Endothelial cell of umbilical vein (primary cell): Measurements from ENCODE around the gene CNOT1. TPM values are rescaled to one million over a fixed set of nuclear protein-coding genes. Genes with fewer than 3 reads are reported as not detected.

Source experiments
- BruUV-seq: library from RNA; stranded (reverse); fragments of 400-500 nt; replicated peaks from 2 replicates; lab custom pipeline; 2021; lab: Mats Ljungman, UMichigan
- CTCF ChIA-PET: fragments of 300-600, 350-600 bp; sonication (Branson Sonifier 250); formaldehyde crosslinking; loops from one replicate; lab custom pipeline; 2021; ENCODE audit warnings: antibody characterized with exemption, inconsistent platforms; lab: Charles Lee
- POLR2A ChIA-PET: fragments of 300-600, 350-600 bp; sonication (Branson Sonifier 250); formaldehyde crosslinking; loops from one replicate; lab custom pipeline; 2021; ENCODE audit warnings: antibody characterized with exemption, inconsistent platforms; lab: Charles Lee
- DNase-seq: peaks from one replicate; pipeline ENCODE4 v3.0.0-alpha.2; 2011; ENCODE audit warnings: low read depth, low spot score
- FAIRE-seq: peaks from 2 replicates; lab custom pipeline; 2011; peaks lifted over from hg19 to GRCh38; lab: Jason Lieb, UNC
- H2AFZ ChIP-seq: 2 replicates; pipeline ENCODE4 v1.6.0; 2012; ENCODE audit warnings: low read depth, low read length, control low read depth, inconsistent platforms
- H3K27ac ChIP-seq: 2 replicates; pipeline ENCODE4 v1.5.1; 2011; ENCODE audit warnings: low read depth, mild to moderate bottlenecking, control low read depth, low read length, moderate library complexity; ENCODE audit not compliant: insufficient read depth
- H3K27me3 ChIP-seq, 2 experiments: 2 replicates each; pipeline versions ENCODE4 v1.6.0 to v1.6.1; 2011; ENCODE audit warnings: low read length in 2 of 2, mixed read lengths in 1 of 2; ENCODE audit not compliant: control insufficient read depth in 2 of 2, insufficient read depth in 2 of 2
- H3K36me3 ChIP-seq, 2 experiments: 2 replicates in 1 of 2; 3 replicates in 1 of 2; pipeline ENCODE4 v1.5.1; 2011; ENCODE audit warnings: low read length in 2 of 2, mild to moderate bottlenecking in 1 of 2, moderate library complexity in 1 of 2; ENCODE audit not compliant: control insufficient read depth in 2 of 2, insufficient read depth in 2 of 2; ENCODE audit errors: extremely low read depth in 1 of 2
- H3K4me1 ChIP-seq: 3 replicates; pipeline ENCODE4 v1.5.1; 2011; ENCODE audit warnings: mild to moderate bottlenecking, low read length; ENCODE audit not compliant: control insufficient read depth, insufficient read depth; ENCODE audit errors: extremely low read depth
- H3K4me2 ChIP-seq: 2 replicates; pipeline ENCODE4 v1.6.1; 2011; ENCODE audit warnings: low read length, control low read depth, mixed read lengths; ENCODE audit not compliant: insufficient read depth
- H3K4me3 ChIP-seq, 3 experiments: fragments of 200-600 bp in 1 of 3; sonication (generic), shearing (Covaris generic) in 1 of 3; replicated peaks in 1 of 3; 2 replicates each; pipeline ENCODE4 v1.5.1; 2011 to 2016; ENCODE audit warnings: control low read depth in 3 of 3, low read length in 3 of 3, mild to moderate bottlenecking in 2 of 3, inconsistent platforms in 1 of 3, low read depth in 1 of 3, moderate library complexity in 1 of 3; ENCODE audit not compliant: insufficient read depth in 1 of 3
- H3K79me2 ChIP-seq: 2 replicates; pipeline ENCODE4 v1.6.0; 2012; ENCODE audit warnings: low read length, inconsistent platforms; ENCODE audit not compliant: control insufficient read depth, insufficient read depth
- H3K9ac ChIP-seq: replicated peaks from 2 replicates; pipeline ENCODE3; 2011; ENCODE audit warnings: low read length, control low read depth; ENCODE audit not compliant: insufficient read depth; ENCODE audit errors: extremely low read depth
- H3K9me1 ChIP-seq: replicated peaks from 3 replicates; pipeline ENCODE4 v1.6.0; 2011; ENCODE audit warnings: mild to moderate bottlenecking, low read length; ENCODE audit not compliant: control insufficient read depth, insufficient read depth; ENCODE audit errors: extremely low read depth
- H3K9me3 ChIP-seq: replicated peaks from 2 replicates; pipeline ENCODE4 v1.5.1; 2012; ENCODE audit warnings: low read length, inconsistent platforms; ENCODE audit not compliant: control insufficient read depth, insufficient read depth
- H4K20me1 ChIP-seq: replicated peaks from 2 replicates; pipeline ENCODE3; 2011; ENCODE audit warnings: mild to moderate bottlenecking, low read length; ENCODE audit not compliant: control insufficient read depth, insufficient read depth; ENCODE audit errors: extremely low read depth
- CTCF ChIP-seq, 2 donors: IDR thresholded peaks; 1 replicate in 1 of 2; 2 replicates in 1 of 2; pipeline ENCODE4 v1.5.1; 2011; ENCODE audit warnings: low read length in 2 of 2, mild to moderate bottlenecking in 2 of 2, moderate library complexity in 2 of 2, control low read depth in 1 of 2, inconsistent platforms in 1 of 2, low read depth in 1 of 2; ENCODE audit not compliant: insufficient read depth in 1 of 2; ENCODE audit errors: extremely low read depth in 1 of 2
- EZH2 ChIP-seq: IDR thresholded peaks from 2 replicates; pipeline ENCODE4 v1.6.1; 2012; ENCODE audit warnings: borderline replicate concordance, low read depth, mild to moderate bottlenecking, moderate library complexity, low read length, inconsistent platforms; ENCODE audit not compliant: severe bottlenecking
- FOS ChIP-seq: IDR thresholded peaks from 2 replicates; pipeline ENCODE4 v1.6.1; 2011; ENCODE audit warnings: mild to moderate bottlenecking, low read length, moderate library complexity, borderline replicate concordance; ENCODE audit not compliant: insufficient read depth
- GATA2 ChIP-seq: IDR thresholded peaks from 2 replicates; pipeline ENCODE4 v1.7.0; 2011; ENCODE audit warnings: low read depth, mild to moderate bottlenecking, moderate library complexity, mixed read lengths, low read length; ENCODE audit not compliant: insufficient read length, insufficient read depth
- JUN ChIP-seq: IDR thresholded peaks from 2 replicates; pipeline ENCODE4 v1.6.1; 2011; ENCODE audit warnings: borderline replicate concordance, low read depth; ENCODE audit not compliant: insufficient read length, insufficient read depth
- MAX ChIP-seq: IDR thresholded peaks from 2 replicates; pipeline ENCODE4 v1.6.1; 2011; ENCODE audit not compliant: insufficient read depth, insufficient read length
- MYC ChIP-seq: IDR thresholded peaks from one replicate; pipeline ENCODE4 v1.6.1; 2011; ENCODE audit warnings: mild to moderate bottlenecking, low read depth, low read length
- POLR2A ChIP-seq: IDR thresholded peaks from 2 replicates; pipeline ENCODE4 v1.6.1; 2012; ENCODE audit warnings: low read depth, mild to moderate bottlenecking, control low read depth, low read length
- POLR2AphosphoS5 ChIP-seq: IDR thresholded peaks from 2 replicates; pipeline ENCODE4 v1.6.1; 2012; ENCODE audit warnings: low read depth, mild to moderate bottlenecking, control low read depth, low read length, moderate library complexity; ENCODE audit not compliant: insufficient read depth
- dilution Hi-C: fragments of 300-500 bp; cut with MboI; formaldehyde crosslinking; loops from one replicate; pipeline ENCODE4 v1.15.0; 2019; ENCODE audit warnings: low sequenced_read_pairs; ENCODE audit not compliant: extremely low pct_ligation_motif_present
- intact Hi-C: fragments of 100-400 bp; cut with micrococcal nuclease; formaldehyde crosslinking; loops from one replicate; pipeline ENCODE4 v1.10.0; 2022
- polyA plus RNA-seq, 4 experiments: library from polyadenylated mRNA; depleted of rRNA in 3 of 4; stranded (reverse) in 3 of 4; unstranded in 1 of 4; fragments of >200 nt; gene quantifications; 2 replicates each; pipeline versions ENCODE4 v1.2.1 to v1.2.3, GENCODE V29; 2011 to 2012; ENCODE audit warnings: missing spikeins in 1 of 4
- total RNA-seq: library from RNA; stranded (reverse); gene quantifications from 2 replicates; pipeline ENCODE4 v1.2.3, GENCODE V29; 2021

Gene CNOT1
- total and polyA plus RNA-seq, 2 donors (not counting 3 experiments of a cell fraction or from before 2014, with no cell fraction given), result 142 to 151 TPM

GRCh38 chr16:58644108-58644507, 14.5 kb upstream of the CNOT1 start:
- Histone ChIP-seq H2AFZ (no peak overlapping the region), H3K9me3 (no peaks in the 10 kb centered on the region), H3K36me3 (no peaks in the 10 kb centered on the region), H3K4me2 (no peak overlapping the region), H3K27ac (no peak overlapping the region), H3K9me1 (no peaks in the 10 kb centered on the region), H3K4me3 (no peak overlapping the region), H3K79me2 (no peaks in the 10 kb centered on the region), H3K9ac (no peak overlapping the region), H3K27me3 (peaks cover 0 to 3% of the 10 kb centered on the region in 2 experiments), H3K4me1 (no peaks in the 10 kb centered on the region), H4K20me1 (no peaks in the 10 kb centered on the region)
- FAIRE-seq (no peak), DNase-seq (no peak)
- no TSS peak for BruUV-seq
- dilution Hi-C loops, result no loop called here
- POLR2A ChIA-PET, result no interaction called here
- CTCF ChIA-PET, result interaction anchor here (1.0 to 1.1 kb wide), 2 partner anchors 17 to 112 kb away, joined by 3 to 4 read pairs; no protein-coding TSS in a partner anchor
- intact Hi-C loops, result no loop called here
- TF ChIP-seq EZH2 (no peak), FOS (no peak), MAX (no peak), CTCF (IDR thresholded peaks at IDR 0.05; ENCODE audit: extremely low read depth in 1 of 2, insufficient read depth in 1 of 2, low read depth in 1 of 2, low read length in 2 of 2) (no peak), POLR2AphosphoS5 (no peak), JUN (no peak), GATA2 (no peak), MYC (no peak), POLR2A (no peak)
